ENCODE data around the gene NLGN1.

DNA sequence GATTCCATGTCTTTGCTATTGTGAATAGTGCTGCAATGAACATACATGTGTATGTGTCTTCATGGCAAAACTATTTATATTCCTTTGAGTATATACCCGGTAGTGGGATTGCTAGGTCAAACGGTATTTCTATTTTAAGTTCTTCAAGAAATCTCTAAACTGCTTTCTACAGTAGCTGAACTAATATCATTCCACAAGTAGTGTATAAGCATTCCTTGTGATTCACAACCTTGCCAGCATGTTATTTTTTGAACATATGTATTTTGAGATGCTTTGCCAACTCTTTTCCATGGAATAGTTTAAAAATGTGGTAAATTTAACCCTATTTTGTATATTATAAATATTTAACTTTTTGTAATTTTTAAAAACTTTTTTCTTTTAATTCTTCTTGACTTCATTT lies 868.9 kb downstream of the NLGN1 start:
- TF ChIP-seq POLR2AphosphoS5 (IDR thresholded peaks at IDR 0.05; ENCODE audit: low read depth, low read length) (no peak), TAF1 (IDR thresholded peaks at IDR 0.05; ENCODE audit: borderline replicate concordance, insufficient read depth, low read length) (no peak), REST (IDR thresholded peaks at IDR 0.05; ENCODE audit: insufficient read depth in 1 of 2, low read depth in 2 of 2, low read length in 2 of 2) (no peak), SIN3A (IDR thresholded peaks at IDR 0.05; ENCODE audit: borderline replicate concordance, insufficient read depth, low read length) (no peak)
